Osteoblast (primary cell): ENCODE data around the gene PPP2R5D. TPM values are rescaled to one million over a fixed set of nuclear protein-coding genes. Genes with fewer than 3 reads are reported as not detected.

Experiments used
- DNase-seq: peaks from one replicate; pipeline ENCODE4 v3.0.0; 2011; ENCODE audit warnings: low spot score, mixed read lengths; ENCODE audit not compliant: insufficient read length; ENCODE audit errors: missing footprints
- H2AFZ ChIP-seq: 2 replicates; pipeline ENCODE4 v1.6.0; 2011; ENCODE audit warnings: mild to moderate bottlenecking, low read length
- H3K27ac ChIP-seq: 2 replicates; pipeline ENCODE4 v1.5.1; 2011; ENCODE audit warnings: mild to moderate bottlenecking, low read depth, low read length, moderate library complexity
- H3K27me3 ChIP-seq: 2 replicates; pipeline ENCODE4 v1.6.0; 2012; ENCODE audit warnings: mild to moderate bottlenecking, control low read depth, inconsistent platforms, low read length, moderate library complexity; ENCODE audit not compliant: insufficient read depth
- H3K36me3 ChIP-seq: 2 replicates; pipeline ENCODE4 v1.5.1; 2011; ENCODE audit warnings: mild to moderate bottlenecking, low read length, control low read depth, moderate library complexity; ENCODE audit not compliant: insufficient read depth
- H3K4me1 ChIP-seq: 2 replicates; pipeline ENCODE4 v1.5.1; 2011; ENCODE audit warnings: mild to moderate bottlenecking, low read length, control low read depth, moderate library complexity; ENCODE audit not compliant: insufficient read depth
- H3K4me2 ChIP-seq: 2 replicates; pipeline ENCODE4 v1.6.0; 2011; ENCODE audit warnings: mild to moderate bottlenecking, low read length; ENCODE audit not compliant: insufficient read depth
- H3K4me3 ChIP-seq: fragments of 200-600 bp; sonication (generic); 3 replicates; pipeline ENCODE4 v1.5.1; 2012; ENCODE audit warnings: mild to moderate bottlenecking, low read length, inconsistent platforms; ENCODE audit not compliant: insufficient read depth
- H3K79me2 ChIP-seq: 2 replicates; pipeline ENCODE4 v1.6.0; 2012; ENCODE audit warnings: mild to moderate bottlenecking, low read length, control low read depth, inconsistent platforms; ENCODE audit not compliant: insufficient read depth
- H3K9me3 ChIP-seq: 2 replicates; pipeline ENCODE4 v1.5.1; 2011; ENCODE audit warnings: low read depth, low read length, control low read depth
- H4K20me1 ChIP-seq: 2 replicates; pipeline ENCODE4 v1.6.0; 2012; ENCODE audit warnings: mild to moderate bottlenecking, low read length, control low read depth; ENCODE audit not compliant: insufficient read depth
- CTCF ChIP-seq: IDR thresholded peaks from 2 replicates; pipeline ENCODE4 v1.5.1; 2011; ENCODE audit warnings: mild to moderate bottlenecking, low read depth, low read length, moderate library complexity; ENCODE audit errors: extremely low read depth
- total RNA-seq: library from RNA; depleted of rRNA; stranded (reverse); fragments of >200 nt; gene quantifications from 2 replicates; pipeline ENCODE4 v1.2.3, GENCODE V29; 2012

PPP2R5D gene
- total RNA-seq, 1 donor: 30.8 TPM

GRCh38 chr6:42963179-42963854 lies 21.1 kb upstream of the PPP2R5D start:
- Histone ChIP-seq H4K20me1 (no peaks in the 10 kb centered on the region), H3K36me3 (peaks cover 30% of the 10 kb centered on the region), H3K4me2 (no peak overlapping the region), H3K9me3 (no peaks in the 10 kb centered on the region), H3K4me3 (no peak overlapping the region), H3K27me3 (no peaks in the 10 kb centered on the region), H3K4me1 (peaks cover 11% of the 10 kb centered on the region), H2AFZ (no peak overlapping the region), H3K79me2 (no peaks in the 10 kb centered on the region), H3K27ac (no peak overlapping the region)
- no peak for DNase-seq
- TF ChIP-seq CTCF: no peak

DNA sequence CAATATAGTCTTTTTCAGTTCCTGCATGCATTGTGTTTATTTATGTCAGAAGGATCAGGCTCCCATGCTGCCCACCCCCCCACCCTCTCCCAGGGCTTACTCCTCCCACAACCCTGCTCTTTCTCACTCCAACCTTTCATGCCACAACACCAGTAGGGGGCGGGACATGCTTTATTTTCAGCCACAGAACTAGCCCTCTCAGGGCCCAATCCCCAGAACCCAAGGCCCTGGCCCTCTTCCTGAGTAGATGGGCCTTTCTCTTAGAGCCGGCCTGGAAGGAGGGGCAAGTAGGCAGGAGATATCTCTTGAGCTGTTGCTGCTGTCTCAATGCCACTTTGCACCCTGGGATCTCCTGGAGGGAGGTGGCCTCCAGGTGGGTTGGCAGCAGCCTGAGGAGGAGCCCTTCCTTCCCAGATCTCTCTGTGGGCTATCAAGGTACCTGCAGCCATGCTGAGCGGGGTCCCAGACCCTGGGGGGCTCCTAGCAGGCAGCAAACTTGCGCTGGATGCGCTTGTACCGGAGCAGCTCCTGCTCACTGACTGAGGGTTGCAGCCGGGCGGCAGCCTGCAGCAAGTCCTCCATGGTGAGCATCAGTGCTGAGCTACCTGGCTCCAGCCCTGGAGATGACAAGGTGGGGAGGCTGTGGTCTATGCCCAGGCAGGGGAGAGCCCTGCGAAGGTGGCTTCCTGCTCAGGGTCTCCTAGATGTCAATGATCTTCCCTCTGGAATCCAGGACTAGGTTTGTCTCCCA lies 20.3 kb upstream of the PPP2R5D start:
- Histone ChIP-seq H3K9me3 (no peaks in the 10 kb centered on the region), H2AFZ (no peak overlapping the region), H3K4me2 (no peak overlapping the region), H3K36me3 (peaks cover 37% of the 10 kb centered on the region), H3K79me2 (no peaks in the 10 kb centered on the region), H3K4me1 (peaks cover 11% of the 10 kb centered on the region), H3K27me3 (no peaks in the 10 kb centered on the region), H3K4me3 (no peak overlapping the region), H4K20me1 (no peaks in the 10 kb centered on the region), H3K27ac (no peak overlapping the region)
- TF ChIP-seq CTCF: peak; percentile 19
- peak; percentile 91 for DNase-seq

GRCh38 chr6:42966571-42966970 lies 17.8 kb upstream of the PPP2R5D start:
- no peak overlapping the region for H3K27ac ChIP-seq
- peaks cover 48% of the 10 kb centered on the region for H3K36me3 ChIP-seq
- peaks cover 6% of the 10 kb centered on the region for H4K20me1 ChIP-seq
- no peak overlapping the region for H3K4me3 ChIP-seq
- H3K9me3 ChIP-seq: no peaks in the 10 kb centered on the region
- H3K4me1 ChIP-seq: peaks cover 6% of the 10 kb centered on the region
- H3K4me2 ChIP-seq: no peak overlapping the region
- H2AFZ ChIP-seq: no peak overlapping the region
- no peaks in the 10 kb centered on the region for H3K27me3 ChIP-seq
- no peaks in the 10 kb centered on the region for H3K79me2 ChIP-seq
- no peak for DNase-seq
- no peak for TF ChIP-seq CTCF

- Histone ChIP-seq H3K27ac (no peak overlapping the region), H3K4me2 (no peak overlapping the region), H2AFZ (no peak overlapping the region), H3K27me3 (no peaks in the 10 kb centered on the region), H3K4me1 (peaks cover 6% of the 10 kb centered on the region), H3K79me2 (no peaks in the 10 kb centered on the region), H3K9me3 (no peaks in the 10 kb centered on the region), H3K36me3 (peaks cover 48% of the 10 kb centered on the region), H4K20me1 (peaks cover 6% of the 10 kb centered on the region), H3K4me3 (no peak overlapping the region)
- TF ChIP-seq CTCF: no peak
- no peak for DNase-seq
Observed at GRCh38 chr6:42967228-42967627, 17.1 kb upstream of the PPP2R5D start.
